NCI-H187 treated with DMSO at 0.1 percent for 48 hours (cell line): ENCODE results near the gene CROCC.
"Not testable (repeated sequence)": the region's sequence is repeated elsewhere in the genome, so short reads cannot be mapped to it uniquely, and the experiment has no call there.

ENCODE experiments used
- DNase-seq: peaks from one replicate; lab custom pipeline; 2025; lab: John Stamatoyannopoulos, UW

The CROCC gene

DNA sequence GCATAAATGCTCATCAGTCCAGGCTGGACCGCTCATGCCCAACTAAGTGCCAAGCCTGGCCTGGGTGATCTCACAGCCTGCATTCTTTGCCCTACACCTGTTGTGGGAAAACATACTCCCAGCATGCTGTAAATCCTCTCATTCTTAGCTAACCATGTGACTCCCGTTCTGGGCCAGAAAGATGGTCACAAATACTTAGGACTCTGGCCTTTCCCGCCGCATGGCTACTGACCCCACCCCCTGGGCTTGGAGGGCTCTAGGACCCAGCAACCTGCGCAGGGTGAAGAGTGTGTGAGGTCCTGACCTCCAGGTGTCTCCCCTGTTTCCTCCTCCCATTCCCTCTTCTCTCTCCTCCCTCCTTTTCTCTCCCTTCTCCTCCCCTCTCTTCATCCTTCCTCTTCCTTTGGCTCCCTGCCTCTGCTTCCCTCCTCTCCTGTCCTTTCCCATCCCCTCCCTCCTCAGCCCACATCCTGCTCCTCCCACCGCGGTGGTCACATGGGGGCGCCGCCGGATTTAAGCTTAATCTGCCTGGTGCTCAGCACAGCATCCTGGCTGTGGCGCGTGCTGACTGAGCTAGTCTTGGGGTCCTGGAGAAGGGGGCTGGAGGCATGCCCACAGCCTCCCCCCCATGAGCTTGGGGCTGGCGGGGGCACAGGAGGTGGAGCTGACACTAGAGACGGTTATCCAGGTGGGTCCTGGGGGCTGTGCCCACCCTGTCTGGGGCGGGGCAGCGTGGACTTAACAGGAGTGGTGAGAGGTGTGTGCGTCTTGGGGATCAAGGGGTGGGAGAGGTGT, at the start of gene CROCC:
CROCC (plus strand) TSS at position 541 of the 795 bp plus-strand sequence; CDS start at position 629, 88 bp downstream.
- DNase-seq, result no peak

DNA sequence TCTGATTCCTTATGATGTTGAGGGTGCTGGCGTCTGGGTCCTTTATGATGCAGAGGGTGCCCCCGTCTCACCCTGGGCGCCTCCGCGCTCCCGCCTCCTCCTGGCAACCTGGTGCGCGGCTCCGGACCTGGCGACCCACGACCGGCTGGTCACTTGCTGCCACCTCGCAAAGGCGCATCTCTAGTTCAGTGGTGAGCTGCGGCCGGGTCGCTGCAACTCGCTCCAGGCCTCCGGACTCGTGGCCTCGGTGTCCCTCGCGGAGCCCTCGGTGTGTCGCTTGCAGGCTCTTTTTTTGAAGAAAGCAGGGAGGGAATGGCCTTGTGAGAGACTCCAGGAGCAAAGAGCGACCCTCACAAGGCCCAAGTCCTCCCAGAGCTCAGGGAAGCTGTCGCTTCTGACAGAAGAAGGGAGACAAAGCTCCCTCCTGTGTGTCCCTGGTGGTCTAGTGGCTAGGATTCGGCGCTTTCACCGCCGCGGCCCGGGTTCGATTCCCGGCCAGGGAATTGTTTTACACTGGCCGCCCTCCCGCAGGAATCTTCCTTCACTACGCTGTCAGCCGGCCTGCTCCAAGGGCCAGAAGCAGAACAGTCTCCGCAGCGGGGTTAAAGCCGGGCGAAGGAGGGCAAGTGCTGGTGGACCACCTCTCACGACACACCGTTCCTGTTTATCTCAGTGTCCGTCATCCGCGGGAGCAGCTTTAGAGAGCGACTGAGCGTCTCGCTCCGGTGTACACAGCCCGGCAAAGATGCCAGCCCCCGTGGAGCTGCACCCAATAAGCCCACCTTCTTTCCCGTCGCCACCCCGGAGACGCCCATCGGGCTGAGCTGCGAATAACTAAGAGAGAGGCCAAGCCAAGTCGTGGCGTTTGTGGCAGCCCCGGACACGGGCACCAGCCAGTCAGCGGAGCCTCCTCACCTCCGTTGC, 49.3 kb upstream of the CROCC start:
- not testable (repeated sequence) for DNase-seq

- not testable (repeated sequence) for DNase-seq
These were observed 48.5 kb upstream of the CROCC start for GRCh38 chr1:16873076-16873879.

DNA sequence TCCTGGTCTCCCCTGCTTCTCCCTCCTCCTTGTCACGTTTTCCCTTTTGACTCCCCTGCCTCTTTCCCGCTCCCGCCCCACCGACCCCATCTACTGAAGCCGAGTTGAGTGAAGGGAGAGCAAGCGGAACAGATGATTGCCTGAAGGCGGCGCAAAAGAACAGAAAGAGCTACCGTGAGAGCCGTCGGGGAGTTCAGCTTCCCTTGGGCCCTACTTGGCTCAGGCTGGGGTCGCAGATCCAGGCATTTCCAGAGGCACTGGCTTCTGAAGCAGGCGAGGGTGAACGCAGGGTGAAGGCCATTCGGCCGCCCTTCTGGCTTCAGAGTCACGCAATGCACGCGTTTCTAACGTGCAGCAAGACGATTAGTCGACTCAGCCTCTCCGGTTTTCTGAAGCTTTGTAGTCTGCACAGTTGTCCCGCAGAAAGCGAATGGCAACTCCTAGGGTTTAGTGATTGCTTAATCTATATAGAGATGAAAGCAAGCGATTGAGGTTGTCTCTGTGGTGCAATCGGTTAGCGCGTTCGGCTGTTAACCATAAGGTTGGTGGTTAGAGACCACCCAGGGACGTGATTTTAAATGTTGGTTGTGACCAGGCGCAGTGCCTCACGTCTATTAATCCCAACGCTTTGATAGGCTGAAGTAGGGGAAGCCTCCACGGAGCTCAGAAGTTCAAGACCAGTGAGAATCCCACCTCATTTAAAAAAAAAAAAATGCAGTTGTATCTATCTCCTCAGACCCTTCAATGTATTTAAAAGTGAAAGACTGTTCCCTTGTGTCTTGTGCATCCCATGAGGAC, 46.6 kb upstream of the CROCC start:
- not testable (repeated sequence) for DNase-seq

DNA sequence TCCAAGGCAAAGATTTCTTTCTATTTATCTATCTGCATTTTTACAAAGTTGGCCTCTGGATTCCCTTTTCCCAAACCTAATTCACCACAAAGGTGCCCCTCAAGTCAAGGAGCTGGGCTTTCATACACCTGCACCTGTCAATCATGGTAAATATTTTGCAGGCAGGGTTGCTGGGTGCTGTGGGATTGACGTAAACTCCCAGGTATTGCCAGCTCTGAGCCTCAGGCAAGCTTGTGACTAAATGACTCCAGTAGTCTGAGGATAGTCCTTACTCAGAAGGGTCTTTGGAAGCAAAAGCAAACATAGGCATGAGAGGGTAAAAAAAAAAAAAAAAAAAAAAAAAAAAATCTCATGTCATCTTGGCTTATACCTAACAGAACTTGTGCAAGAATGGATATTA, 40.0 kb upstream of the CROCC start:
- not testable (repeated sequence) for DNase-seq

GRCh38 chr1:16882986-16883385, 38.7 kb upstream of the CROCC start:
- DNase-seq, result no peak

- DNase-seq, result not testable (repeated sequence)
These were observed 37.2 kb upstream of the CROCC start for GRCh38 chr1:16884487-16884886.

DNA sequence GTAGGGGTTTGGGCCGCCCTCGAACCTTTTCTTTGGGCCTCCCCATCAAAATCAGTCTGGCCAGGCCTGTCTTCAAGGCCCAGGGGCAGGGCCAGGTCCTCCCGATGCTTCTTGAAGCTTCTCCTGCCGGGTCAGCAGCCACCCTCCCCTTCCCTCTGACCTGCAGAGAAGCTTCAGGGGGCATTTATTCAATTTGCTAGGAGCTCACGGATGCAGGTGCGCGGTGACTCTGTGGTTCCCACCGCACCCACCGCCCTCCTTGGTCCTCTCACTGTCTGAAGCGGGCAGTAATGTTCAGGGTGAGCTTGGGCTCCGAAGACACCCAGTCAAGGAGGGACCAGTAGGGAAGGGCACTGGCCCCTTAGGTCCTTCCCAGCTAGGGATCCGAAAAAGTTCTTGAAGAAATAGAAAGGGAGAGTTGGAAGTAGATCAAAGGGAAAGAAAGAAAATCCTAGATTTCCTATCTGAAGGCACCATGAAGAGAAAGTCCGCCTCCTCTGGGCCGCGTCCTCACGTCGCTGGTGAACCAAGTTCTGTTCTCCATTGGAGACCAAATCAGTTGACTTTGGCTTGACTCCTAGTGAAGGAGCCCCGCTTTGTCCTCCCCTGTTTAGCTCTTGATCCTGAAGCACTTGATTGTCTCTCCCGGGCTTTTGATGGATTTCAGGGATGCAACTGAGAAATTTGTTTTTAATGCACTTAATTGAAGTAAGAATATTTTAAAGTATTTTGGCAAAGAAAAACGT, 34.7 kb upstream of the CROCC start:
- DNase-seq, result no peak

DNA sequence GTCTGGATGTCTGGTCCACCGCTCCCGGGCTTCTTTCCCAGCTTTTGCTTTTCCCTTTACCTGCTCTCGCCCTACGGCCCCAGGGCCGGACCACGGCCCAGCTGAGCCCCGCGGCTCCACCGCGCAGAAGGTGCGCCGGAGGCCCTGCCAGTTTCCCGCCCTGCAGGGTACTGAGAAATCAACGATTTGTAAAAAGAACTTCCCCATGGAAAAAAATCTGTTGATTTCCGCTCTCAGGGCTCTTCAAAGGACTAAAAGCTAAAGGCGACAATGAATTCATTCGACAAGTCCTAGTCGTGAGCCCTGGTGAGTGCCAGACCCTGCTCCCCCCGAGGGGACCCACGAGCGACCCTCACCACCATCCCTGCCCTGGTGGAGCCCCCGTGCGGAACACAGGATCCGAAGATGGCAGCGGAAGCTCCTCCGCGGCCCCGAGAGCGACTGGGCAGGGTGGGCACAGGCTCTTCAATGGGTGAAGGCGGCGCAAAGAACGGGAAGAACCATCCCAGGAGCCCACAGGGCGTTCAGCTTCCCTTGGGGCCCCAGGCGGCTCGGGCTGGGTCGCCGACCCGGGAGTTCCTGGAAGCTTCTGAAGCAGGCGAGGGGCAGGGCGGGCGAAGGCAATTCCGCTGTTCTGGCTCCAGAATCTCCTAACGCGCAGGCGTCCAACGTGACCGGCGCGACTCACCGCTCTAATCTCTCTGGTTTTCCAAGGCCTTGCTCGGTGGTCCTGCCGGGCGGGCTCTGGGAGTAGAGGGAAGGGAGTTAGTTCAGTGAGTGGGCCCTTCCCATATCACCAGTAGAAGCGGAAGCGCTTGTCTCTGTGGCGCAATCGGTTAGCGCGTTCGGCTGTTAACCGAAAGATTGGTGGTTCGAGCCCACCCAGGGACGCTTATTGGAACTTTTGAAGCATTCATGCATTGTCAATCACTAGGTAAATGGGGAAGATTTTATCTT, 32.6 kb upstream of the CROCC start:
- DNase-seq, result no peak

DNA sequence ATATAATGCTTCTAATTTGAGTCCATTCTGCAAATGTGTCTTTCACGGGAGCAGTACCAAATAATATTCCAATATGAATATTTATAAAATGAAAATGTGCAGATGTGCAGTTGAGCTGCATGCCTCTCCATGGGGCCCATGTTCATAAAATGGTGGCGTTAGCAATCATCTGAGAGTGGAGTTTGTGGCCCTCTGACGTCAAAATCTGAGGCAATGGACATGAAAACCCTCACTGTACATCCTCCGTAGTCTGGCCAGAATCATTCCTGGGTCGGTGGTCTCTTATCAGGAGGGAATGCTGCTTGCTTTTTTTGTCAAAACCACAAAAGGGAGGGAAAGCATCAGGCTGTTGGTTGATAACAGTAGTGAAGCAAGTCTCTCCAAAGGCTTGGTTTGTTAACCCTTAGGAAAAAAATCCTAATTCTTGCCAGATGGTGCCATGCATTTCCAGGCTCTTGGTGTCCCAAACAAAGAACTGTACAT, 31.2 kb upstream of the CROCC start:
- not testable (repeated sequence) for DNase-seq

DNA sequence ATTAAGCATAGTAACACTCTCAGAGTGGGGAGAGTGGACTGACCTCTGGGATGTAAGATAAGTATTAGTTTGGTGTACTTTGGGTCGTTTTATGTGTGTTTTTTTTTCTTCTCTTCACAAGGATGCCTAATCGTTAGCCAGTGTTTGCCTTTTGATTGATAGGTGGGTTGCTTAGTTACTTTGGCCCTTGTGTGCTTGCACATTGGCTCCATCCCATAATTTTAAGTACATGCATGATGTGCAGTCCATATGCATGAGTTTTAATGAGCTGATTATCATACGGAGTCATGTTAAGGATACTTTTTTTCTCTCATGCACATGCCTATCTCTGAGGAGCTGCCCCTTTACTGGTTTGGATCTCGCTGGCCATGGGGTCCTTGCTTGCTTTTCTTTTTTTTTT, 30.7 kb upstream of the CROCC start:
- DNase-seq, result not testable (repeated sequence)

- DNase-seq, result not testable (repeated sequence)
These were observed 28.7 kb upstream of the CROCC start for GRCh38 chr1:16892978-16893525.

- not testable (repeated sequence) for DNase-seq
These were observed 27.9 kb upstream of the CROCC start for GRCh38 chr1:16893796-16894195.

GRCh38 chr1:16894338-16894737, 27.4 kb upstream of the CROCC start:
- DNase-seq, result not testable (repeated sequence)

DNA sequence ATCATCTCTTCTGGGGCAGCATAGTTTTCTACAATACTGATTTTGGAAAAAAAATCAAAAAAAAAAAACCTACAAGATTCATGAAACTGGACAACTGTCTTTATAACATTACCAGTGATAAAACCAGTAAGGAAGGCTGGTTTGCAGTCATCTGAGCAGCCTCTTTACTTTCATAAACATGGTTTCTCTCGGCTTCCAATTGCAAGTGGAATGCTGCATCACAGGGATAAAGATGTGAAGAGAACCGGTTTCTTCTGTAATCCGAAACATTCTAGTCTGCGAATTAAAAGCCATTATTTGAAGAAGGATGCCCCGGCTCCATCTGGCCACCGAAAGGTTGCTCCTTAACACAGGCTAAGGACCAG, 26.5 kb upstream of the CROCC start:
- not testable (repeated sequence) for DNase-seq

DNA sequence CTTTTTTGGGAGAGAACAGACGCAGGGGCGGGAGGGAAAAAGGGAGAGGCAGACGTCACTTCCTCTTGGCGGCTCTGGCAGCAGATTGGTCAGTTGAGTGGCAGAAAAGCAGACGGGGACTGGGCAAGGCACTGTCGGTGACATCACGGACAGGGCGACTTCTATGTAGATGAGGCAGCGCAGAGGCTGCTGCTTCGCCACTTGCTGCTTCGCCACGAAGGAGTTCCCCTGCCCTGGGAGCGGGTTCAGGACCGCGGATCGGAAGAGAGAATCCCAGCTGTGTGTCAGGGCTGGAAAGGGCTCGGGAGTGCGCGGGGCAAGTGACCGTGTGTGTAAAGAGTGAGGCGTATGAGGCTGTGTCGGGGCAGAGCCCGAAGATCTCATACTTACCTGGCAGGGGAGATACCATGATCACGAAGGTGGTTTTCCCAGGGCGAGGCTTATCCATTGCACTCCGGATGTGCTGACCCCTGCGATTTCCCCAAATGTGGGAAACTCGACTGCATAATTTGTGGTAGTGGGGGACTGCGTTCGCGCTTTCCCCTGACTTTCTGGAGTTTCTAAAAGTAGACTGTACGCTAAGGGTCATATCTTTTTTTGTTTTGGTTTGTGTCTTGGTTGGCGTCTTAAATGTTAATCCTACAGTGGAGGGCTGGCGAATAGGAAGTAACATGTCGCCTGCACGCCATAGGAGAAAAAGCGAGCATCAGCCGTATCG, 26.0 kb upstream of the CROCC start, which contains the start of gene RNU1-2:
RNU1-2 (plus strand) TSS at position 383 of the 718 bp plus-strand sequence.
- peak; percentile 83 for DNase-seq

DNA sequence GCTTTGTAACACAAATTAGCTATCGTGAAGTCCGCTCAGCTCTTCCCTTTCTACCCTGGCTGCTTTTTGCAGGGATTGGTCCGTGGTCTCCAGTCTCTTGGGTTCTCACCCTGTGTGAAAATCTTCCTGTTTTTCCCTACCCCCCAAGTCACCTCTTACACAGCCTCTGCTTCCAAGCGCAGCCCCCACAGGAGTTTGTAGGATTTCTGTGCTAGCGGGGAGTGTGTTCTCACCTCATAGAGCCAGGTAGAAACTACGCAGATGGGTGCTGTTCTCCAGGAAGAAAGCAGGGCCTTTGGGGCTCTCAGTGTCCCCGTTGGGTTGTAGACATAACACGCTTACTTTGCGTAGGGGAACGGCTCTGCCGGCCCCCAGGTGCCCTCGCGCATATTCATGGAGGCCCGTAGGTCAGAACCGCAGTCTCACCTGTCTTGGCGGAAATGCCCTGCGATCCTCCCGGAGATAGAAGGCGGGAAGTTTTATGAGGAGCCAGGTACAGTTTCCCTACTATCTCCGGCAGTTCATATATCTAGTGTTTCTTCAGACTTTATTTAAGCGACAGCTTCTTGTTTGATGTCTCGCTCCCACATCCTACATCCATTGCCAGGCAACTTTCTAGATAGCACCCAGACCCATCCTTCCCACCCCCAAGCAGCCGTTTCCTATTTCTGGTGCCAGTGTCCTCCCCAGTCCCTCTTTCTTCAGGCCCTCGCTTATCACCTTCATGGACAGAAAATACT, 25.2 kb upstream of the CROCC start:
- DNase-seq, result not testable (repeated sequence)
